K562 (cell line): ENCODE measurements around the gene ACBD4. TPM values are rescaled to one million over a fixed set of nuclear protein-coding genes. Genes with fewer than 3 reads are reported as not detected.

ENCODE experiments used
- ARHGAP35 ChIP-seq: fragments of 450-650 bp; IDR thresholded peaks from 2 replicates; pipeline ENCODE4 v1.6.1; 2018; ENCODE audit not compliant: partially characterized antibody
- CEBPG ChIP-seq, 3 experiments: fragments of 200-800 bp in 1 of 3; sonication (Bioruptor generic) in 1 of 3; sonication (generic) in 1 of 3; formaldehyde crosslinking in 1 of 3; IDR thresholded peaks in 2 of 3; conservative IDR thresholded peaks in 1 of 3; 2 replicates each; pipeline versions ENCODE4 v1.6.1 to v1.8.0; 2016 to 2022; ENCODE audit warnings: missing compliant biosample characterization in 2 of 3, missing genetic modification characterization in 2 of 3, mild to moderate bottlenecking in 1 of 3, missing genetic modification reagents in 1 of 3
- ERF ChIP-seq: fragments of 450-650 bp; formaldehyde crosslinking; IDR thresholded peaks from 2 replicates; pipeline ENCODE4 v1.4.0; 2020; ENCODE audit warnings: mild to moderate bottlenecking, mixed read lengths
- FOXJ2 ChIP-seq: fragments of 200-800 bp; sonication (Bioruptor generic); IDR thresholded peaks from 2 replicates; pipeline ENCODE4 v1.6.1; 2016; ENCODE audit warnings: missing genetic modification characterization, missing compliant biosample characterization
- MECOM ChIP-seq: fragments of 250-450 bp; sonication (Bioruptor Pico); IDR thresholded peaks from 2 replicates; pipeline ENCODE4 v1.8.0; 2022; ENCODE audit warnings: inconsistent platforms
- MEF2D ChIP-seq: conservative IDR thresholded peaks from 2 replicates; pipeline ENCODE4 v1.6.1; 2016; ENCODE audit warnings: low read depth, missing genetic modification characterization, missing compliant biosample characterization
- MIER1 ChIP-seq: fragments of 450-650 bp; IDR thresholded peaks from 2 replicates; pipeline ENCODE4 v1.6.1; 2016; ENCODE audit warnings: antibody characterized with exemption, mild to moderate bottlenecking, low read depth
- MYC ChIP-seq, 2 experiments: fragments of 250-450 bp in 1 of 2; sonication (Bioruptor Pico) in 1 of 2; IDR thresholded peaks; 2 replicates each; pipeline versions ENCODE4 v1.5.1 to v1.6.1; 2012 to 2021; ENCODE audit warnings: low read depth in 2 of 2, borderline replicate concordance in 1 of 2, improper control_type of control experiment in 1 of 2, low read length in 1 of 2, mild to moderate bottlenecking in 1 of 2, moderate library complexity in 1 of 2
- POLR2H ChIP-seq: IDR thresholded peaks from 2 replicates; pipeline ENCODE4 v1.6.1; 2016; ENCODE audit warnings: missing genetic modification characterization, low read depth, mild to moderate bottlenecking, control low read depth, missing compliant biosample characterization, moderate library complexity
- RHOXF2B ChIP-seq: fragments of 250-450 bp; sonication (Bioruptor Pico); conservative IDR thresholded peaks from 2 replicates; pipeline ENCODE4 v1.5.1; 2021
- STAT5A ChIP-seq: IDR thresholded peaks from 2 replicates; pipeline ENCODE4 v1.6.1; 2012; ENCODE audit warnings: low read length, inconsistent platforms, borderline replicate concordance
- TBL1XR1 ChIP-seq, 2 experiments: IDR thresholded peaks; 2 replicates each; pipeline ENCODE4 v1.6.1; 2012; ENCODE audit warnings: improper control_type of control experiment in 2 of 2, low read length in 2 of 2, mild to moderate bottlenecking in 1 of 2
- TCF7L2 ChIP-seq: fragments of 150-350 bp; IDR thresholded peaks from 2 replicates; pipeline ENCODE4 v1.6.1; 2016; ENCODE audit warnings: low read depth, mild to moderate bottlenecking, low read length, moderate library complexity
- WHSC1 ChIP-seq: IDR thresholded peaks from one replicate; pipeline ENCODE4 v1.6.1; 2012; ENCODE audit warnings: low read length, control low read depth, inconsistent platforms
- ZNF253 ChIP-seq: fragments of 250-450 bp; sonication (Bioruptor Pico); conservative IDR thresholded peaks from 2 replicates; pipeline ENCODE4 v1.6.1; 2021; ENCODE audit warnings: mild to moderate bottlenecking
- polyA plus RNA-seq, 8 experiments: library from polyadenylated mRNA; depleted of rRNA in 4 of 8; stranded (reverse) in 5 of 8; unstranded in 3 of 8; fragments of >200 nt; fragmentation: Nextera tagmentation in 2 of 8; fragmentation: Illumina TruSeq in 1 of 8; extraction: Ambion mirVana in 2 of 8; extraction: Trizol in 1 of 8; gene quantifications; 2 replicates each; pipeline versions ENCODE4 v1.2.1 to v1.2.3, GENCODE V29; 2011 to 2014; ENCODE audit warnings: inconsistent platforms in 1 of 8, missing spikeins in 1 of 8
- total RNA-seq, 7 experiments: library from RNA; depleted of rRNA in 6 of 7; stranded (reverse); fragments of >200 nt in 6 of 7; fragmentation: Illumina TruSeq in 2 of 7; extraction: Trizol in 2 of 7; gene quantifications; 2 replicates each; pipeline versions ENCODE4 v1.2.1 to v1.2.3, GENCODE V29; 2011 to 2021; ENCODE audit warnings: low replicate concordance in 1 of 7
- TF ChIP-seq, protein P1 (sequence below): fragments of 450-650 bp; formaldehyde crosslinking; IDR thresholded peaks from 2 replicates; pipeline ENCODE4 v1.4.0; 2020; ENCODE audit warnings: mild to moderate bottlenecking, mixed read lengths
- TF ChIP-seq, protein P2 (sequence below), 2 experiments: fragments of 450-650 bp in 1 of 2; sonication (generic) in 1 of 2; formaldehyde crosslinking in 1 of 2; IDR thresholded peaks; 2 replicates each; pipeline versions ENCODE4 v1.7.1 to v1.9.0; 2016 to 2022; ENCODE audit warnings: inconsistent platforms in 1 of 2, mild to moderate bottlenecking in 1 of 2, missing genetic modification reagents in 1 of 2

Gene ACBD4
- total and polyA plus RNA-seq, 9 of the 15 experiments (the other 6 are each of a cell fraction or from before 2014, with no cell fraction given), result 0.14 to 6.9 (median 4.6) TPM

DNA sequence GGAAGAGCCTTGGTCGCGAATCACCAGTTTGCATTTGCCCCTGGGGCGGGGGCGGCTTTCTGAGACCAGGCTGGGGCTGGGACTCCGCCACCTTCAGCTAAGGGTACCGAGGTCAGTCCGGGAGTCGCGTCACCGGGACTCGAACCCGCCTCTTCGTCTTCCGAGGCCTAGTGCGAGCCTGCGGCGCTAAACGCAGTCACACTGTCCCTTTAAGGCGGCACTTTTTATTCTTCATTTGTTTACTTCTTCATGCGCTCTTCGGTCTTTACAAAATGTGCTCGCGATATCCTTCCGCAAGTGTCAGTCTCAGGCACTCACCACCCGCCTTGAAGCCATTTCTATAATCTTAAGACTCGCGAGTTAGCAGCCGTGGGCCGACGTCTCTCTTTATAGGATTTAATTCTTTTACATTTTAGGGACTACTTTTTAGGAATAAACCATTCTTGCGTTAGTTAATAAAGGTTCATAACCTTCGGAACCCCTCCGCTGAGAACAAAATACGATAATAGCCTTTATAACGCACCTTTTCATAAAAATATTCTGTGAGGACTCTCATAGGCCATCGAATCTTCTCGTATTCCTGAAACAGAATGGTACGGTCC lies 12.2 kb downstream of the ACBD4 start (continued):
- TF ChIP-seq, protein P1, sequence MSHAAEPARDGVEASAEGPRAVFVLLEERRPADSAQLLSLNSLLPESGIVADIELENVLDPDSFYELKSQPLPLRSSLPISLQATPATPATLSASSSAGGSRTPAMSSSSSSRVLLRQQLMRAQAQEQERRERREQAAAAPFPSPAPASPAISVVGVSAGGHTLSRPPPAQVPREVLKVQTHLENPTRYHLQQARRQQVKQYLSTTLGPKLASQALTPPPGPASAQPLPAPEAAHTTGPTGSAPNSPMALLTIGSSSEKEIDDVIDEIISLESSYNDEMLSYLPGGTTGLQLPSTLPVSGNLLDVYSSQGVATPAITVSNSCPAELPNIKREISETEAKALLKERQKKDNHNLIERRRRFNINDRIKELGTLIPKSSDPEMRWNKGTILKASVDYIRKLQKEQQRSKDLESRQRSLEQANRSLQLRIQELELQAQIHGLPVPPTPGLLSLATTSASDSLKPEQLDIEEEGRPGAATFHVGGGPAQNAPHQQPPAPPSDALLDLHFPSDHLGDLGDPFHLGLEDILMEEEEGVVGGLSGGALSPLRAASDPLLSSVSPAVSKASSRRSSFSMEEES, result no peak
- TF ChIP-seq, protein P2, sequence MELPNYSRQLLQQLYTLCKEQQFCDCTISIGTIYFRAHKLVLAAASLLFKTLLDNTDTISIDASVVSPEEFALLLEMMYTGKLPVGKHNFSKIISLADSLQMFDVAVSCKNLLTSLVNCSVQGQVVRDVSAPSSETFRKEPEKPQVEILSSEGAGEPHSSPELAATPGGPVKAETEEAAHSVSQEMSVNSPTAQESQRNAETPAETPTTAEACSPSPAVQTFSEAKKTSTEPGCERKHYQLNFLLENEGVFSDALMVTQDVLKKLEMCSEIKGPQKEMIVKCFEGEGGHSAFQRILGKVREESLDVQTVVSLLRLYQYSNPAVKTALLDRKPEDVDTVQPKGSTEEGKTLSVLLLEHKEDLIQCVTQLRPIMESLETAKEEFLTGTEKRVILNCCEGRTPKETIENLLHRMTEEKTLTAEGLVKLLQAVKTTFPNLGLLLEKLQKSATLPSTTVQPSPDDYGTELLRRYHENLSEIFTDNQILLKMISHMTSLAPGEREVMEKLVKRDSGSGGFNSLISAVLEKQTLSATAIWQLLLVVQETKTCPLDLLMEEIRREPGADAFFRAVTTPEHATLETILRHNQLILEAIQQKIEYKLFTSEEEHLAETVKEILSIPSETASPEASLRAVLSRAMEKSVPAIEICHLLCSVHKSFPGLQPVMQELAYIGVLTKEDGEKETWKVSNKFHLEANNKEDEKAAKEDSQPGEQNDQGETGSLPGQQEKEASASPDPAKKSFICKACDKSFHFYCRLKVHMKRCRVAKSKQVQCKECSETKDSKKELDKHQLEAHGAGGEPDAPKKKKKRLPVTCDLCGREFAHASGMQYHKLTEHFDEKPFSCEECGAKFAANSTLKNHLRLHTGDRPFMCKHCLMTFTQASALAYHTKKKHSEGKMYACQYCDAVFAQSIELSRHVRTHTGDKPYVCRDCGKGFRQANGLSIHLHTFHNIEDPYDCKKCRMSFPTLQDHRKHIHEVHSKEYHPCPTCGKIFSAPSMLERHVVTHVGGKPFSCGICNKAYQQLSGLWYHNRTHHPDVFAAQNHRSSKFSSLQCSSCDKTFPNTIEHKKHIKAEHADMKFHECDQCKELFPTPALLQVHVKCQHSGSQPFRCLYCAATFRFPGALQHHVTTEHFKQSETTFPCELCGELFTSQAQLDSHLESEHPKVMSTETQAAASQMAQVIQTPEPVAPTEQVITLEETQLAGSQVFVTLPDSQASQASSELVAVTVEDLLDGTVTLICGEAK (IDR thresholded peaks at IDR 0.05), result peak; percentile 59
- TF ChIP-seq, protein P2 (CRISPR knock-in tag; IDR thresholded peaks at IDR 0.05), result no peak
- no peak for TF ChIP-seq WHSC1
- TF ChIP-seq MEF2D (tag), result peak; percentile 17; the same call in 1 of the 2 replicates
- TF ChIP-seq FOXJ2 (tag), result peak; percentile 98
- no peak for TF ChIP-seq MECOM (CRISPR knock-in tag)
- peak; percentile 62; the same call in 1 of the 2 replicates for TF ChIP-seq STAT5A
- no peak for TF ChIP-seq CEBPG (CRISPR knock-in tag; IDR thresholded peaks at IDR 0.05)
- TF ChIP-seq CEBPG (tag; conservative IDR thresholded peaks at IDR 0.05 in 1 of 2, IDR thresholded peaks at IDR 0.05 in 1 of 2), result no peak
- TF ChIP-seq ARHGAP35, result no peak
- no peak for TF ChIP-seq POLR2H (tag)
- TF ChIP-seq RHOXF2B (CRISPR knock-in tag), result peak; percentile 66; the same call in 1 of the 2 replicates
- peak; percentile 83 for TF ChIP-seq MIER1
- no peak for TF ChIP-seq ZNF253 (CRISPR knock-in tag)
- TF ChIP-seq ERF (CRISPR knock-in tag), result no peak; the same call in 1 of the 2 replicates
- peak; percentile 88 for TF ChIP-seq TCF7L2
- 0 out of 2 replicates have a peak, but pooled peaks have one; percentile 39 for TF ChIP-seq MYC (IDR thresholded peaks at IDR 0.05; ENCODE audit: low read depth, low read length)
- TF ChIP-seq MYC (CRISPR knock-in tag; IDR thresholded peaks at IDR 0.05; ENCODE audit: borderline replicate concordance, low read depth), result peak; percentile 89
- TF ChIP-seq TBL1XR1 (IDR thresholded peaks at IDR 0.05; ENCODE audit: low read length in 2 of 2), result peak in 1 of 2 experiments; percentile 72; a peak in 3 of 4 replicates
